ENCODE measurements around the gene CORO1C.

Gene CORO1C

DNA sequence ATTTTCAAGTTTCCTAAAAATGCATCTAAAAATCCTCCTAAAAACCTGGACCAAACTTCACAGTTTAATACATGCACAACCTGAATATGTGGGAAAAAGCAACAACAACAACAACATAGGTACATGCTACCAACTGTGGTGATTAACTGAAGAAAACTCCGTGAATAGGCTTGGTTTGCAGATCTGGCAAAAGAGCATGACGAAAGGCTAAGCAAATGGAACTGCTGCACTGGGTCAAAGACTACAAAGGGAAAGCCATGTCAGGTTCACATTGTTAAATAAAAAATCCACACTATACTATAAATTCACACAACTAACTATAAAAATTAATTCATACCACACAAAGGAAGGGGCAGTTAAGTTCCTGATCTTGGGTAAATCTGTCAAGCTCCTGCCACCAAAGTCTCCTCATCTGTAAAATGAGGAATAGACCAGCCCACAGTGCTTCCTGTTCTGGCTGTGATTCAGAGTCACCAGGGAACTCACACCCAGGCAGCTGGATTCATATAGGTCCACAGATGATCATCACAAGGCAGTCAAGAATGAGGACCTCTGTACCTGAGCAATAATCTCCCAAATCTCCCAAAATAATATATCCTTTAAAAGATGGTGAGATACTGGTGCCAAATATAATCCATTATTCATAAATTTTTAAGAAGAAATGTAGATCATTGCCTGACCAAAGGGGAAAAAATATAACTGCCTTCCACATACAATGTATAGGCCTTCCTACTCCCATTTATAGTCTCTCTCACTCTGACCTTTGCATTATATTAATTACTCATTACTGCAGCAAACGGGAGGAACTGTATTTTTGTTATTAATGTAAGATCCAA is 7.0 kb downstream of the CORO1C start:
- DNase-seq = peak; percentile 64

DNA sequence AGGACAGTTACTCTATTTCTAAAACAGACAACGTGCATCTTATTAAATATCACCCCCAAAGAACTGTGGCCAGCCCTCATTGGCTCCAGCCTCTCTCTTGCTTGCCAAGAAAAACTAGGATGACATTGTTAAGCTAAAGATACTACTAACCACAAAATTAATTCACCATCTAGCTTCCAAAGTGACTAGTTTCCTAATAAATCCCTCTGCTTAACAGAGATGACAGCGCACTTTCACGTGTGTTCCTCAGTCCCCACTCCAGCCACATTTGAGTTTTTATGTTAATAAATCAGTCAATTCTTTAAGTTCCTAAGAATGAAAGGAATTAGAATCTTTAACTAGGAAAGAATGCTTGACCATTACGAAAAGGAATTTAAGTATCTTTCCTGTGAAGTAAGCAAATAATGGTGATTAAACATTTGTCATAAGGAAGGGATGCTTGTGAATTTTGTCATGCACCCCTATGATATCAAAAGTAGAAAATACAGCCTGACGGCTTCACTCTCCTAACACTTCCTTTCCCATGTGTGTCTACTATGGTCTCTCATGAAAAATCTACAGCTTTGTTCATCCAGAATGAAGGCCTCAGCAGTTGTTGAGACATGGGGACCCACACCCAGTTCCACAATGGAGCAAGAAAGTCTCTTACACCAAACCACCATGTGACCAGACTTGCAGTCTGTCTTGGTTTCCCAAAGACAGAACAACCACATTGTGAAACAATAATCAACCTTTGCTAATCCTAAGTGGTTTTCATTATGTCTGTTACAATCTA is 8.1 kb downstream of the CORO1C start:
- DNase-seq = peak; percentile 43

DNA sequence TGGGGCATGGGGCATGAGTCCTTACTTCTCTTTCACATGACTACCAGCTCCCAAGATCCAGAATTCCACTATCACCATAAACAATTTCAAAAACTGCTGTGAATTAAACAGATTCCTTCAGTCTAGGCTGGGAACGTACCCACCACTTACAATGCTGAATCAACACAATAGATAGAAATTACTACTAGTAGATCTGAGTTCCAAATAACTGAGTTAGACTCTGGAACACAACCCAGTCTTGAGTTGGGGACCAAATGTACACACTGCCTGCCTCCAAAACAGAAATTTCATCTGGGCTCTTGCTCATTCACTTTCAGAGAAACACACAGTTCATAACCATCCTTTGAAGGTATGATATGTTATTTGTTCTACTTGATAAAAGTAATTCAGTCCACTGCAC is 8.9 kb downstream of the CORO1C start:
- DNase-seq = no peak

DNA sequence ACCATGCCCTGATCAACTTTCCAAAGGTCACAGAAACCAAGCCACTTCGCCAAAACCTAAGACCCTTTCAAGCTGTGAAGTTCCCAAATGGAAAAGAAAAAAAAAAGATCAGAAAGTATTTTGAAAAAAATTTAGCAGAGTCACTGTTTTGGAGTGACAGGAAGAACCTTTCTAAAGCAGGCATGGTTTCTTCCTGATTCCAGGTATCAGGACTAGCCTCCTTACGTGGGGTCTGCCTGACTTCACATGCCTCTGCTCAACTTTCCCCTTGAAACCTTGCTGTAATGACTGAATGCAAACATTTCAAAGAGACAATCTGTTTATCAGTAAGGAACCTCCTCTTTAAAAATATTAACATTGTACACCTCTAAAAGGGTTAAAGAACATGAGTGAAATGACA is 9.5 kb downstream of the CORO1C start:
- DNase-seq = no peak

DNA sequence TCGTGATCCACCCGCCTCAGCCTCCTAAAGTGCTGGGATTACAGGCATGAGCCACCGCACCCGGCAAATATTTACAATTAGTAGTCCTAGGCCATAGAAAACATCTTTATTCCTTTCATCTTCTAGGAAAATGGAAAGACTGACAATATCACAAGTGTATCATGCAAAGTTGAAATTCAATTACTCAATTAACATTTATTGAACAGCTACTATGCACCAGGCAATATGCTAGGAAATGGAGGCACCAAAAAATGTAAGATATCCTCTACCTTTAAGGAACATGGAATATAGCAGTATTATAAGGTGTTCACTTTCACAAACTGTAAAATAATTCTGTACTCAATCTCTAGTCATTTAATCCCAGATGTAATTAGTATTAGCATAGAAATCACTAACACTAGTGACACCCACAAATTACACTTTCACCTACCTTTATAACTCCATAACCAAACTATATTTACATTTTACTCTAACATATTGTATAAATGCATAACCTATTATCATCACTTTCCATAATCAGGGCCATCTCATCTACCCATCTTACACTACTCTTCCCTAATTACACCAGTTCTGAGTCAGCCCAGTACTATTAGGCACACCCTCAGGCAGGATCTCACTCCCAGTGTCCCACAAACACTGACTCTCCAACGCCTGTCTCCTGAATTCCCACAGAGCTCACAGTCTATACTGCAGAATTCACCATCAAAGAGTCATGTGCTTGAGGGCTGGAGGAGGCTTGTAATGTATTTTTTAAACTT is 10.4 kb downstream of the CORO1C start:
- no peak for DNase-seq

DNA sequence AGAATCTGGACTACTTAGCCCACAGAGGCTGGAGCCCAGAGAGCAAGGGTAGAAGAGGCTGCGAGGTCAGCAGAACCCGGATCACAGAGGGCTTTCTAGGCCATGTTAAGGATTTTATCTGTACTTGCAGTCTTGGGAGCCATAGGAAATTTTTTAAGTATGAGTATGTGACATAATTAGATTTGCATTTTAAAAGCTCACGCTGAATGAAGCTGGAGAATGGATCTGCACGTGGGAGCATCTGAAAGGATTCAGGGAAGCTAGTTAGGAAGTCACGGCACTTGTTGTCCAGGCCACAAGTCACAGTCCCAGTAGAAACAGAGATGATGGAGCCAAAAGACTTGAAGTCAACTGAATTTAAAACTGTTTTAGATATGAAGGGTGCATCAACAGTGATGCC is 14.1 kb downstream of the CORO1C start:
- no peak for DNase-seq

DNA sequence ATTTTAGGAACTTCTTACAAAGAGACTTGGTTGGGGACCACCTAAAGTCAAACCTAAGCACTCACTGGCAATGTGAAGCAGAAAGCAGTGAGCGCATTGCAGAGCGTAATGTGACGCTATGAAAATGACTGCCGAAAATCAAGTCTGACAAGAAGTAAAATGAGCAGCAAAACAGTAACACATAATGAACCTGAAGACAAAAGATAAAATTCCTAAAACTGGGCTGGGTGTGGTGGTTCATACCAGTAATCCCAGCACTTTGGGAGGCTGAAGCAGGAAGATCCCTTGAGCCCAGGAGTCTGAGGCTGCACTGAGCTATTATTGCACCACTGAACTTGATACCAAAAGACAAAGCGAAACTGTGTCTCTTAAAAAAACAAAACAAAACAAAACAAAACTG is 16.5 kb downstream of the CORO1C start:
- no peak for DNase-seq

DNA sequence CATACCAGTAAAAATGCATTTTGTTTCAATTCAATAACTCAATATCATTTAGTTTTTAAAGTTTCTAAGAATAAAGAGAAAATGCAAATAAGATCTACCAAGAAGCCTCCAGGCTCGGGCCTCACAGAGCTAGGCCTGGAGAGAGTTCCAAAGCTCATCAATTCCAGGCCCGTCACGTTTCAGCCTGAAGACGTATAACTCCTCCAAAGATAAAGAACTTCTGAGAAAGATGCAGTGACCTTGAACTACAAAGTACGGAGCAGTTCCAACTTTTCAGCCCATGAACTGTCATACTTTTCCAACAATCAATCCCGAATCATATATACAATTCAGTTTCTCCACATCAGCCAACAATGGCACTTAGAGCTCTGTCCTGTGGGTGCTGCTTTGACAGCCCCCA is 17.8 kb downstream of the CORO1C start:
- no peak for DNase-seq

DNA sequence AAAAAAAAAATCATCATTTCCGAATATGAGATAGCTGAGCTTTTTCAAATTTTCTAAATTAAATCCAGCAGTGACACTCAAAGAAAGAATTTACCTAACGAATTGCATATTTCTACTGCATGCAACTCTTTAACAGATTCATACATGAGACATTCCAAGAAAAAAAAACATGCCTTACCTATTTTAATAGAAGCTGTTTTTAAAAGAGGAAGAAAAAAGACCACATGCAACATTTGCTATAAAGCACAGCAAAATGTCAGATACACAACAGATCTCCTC is 18.5 kb downstream of the CORO1C start:
- DNase-seq = no peak

DNA sequence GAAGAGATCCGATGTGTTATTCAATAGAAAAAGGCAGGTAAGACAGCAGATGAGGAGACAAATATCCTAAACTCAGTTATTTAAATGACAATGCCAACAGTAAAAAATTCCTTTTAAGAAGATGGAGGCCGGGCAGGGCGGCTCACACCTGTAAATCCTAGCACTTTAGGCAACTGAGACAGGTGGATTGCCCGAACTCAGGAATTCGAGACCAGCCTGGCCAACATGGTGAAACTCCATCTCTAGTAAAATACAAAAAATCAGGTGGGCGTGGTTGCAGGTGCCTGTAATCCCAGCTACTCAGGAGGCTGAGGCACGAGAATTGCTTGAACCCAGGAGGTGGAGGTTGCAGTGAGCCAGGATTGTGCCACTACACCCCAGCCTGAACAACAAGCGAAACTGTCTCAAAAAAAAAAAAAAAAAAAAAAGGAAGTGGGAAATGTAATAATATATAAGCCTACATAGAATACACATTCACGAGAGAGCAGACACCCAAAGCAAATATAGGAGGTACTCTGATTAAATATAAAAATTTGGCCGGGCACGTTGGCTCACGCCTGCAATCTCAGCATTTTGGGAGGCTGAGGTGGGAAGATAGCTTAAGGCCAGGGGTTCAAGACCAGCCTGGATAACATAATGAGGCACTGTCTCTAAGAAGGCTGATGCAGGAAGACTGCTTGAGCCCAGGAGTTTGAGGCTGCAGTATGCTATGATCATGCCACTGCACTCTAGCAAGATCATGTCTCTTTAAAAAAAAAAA is 19.0 kb downstream of the CORO1C start:
- DNase-seq = no peak

DNA sequence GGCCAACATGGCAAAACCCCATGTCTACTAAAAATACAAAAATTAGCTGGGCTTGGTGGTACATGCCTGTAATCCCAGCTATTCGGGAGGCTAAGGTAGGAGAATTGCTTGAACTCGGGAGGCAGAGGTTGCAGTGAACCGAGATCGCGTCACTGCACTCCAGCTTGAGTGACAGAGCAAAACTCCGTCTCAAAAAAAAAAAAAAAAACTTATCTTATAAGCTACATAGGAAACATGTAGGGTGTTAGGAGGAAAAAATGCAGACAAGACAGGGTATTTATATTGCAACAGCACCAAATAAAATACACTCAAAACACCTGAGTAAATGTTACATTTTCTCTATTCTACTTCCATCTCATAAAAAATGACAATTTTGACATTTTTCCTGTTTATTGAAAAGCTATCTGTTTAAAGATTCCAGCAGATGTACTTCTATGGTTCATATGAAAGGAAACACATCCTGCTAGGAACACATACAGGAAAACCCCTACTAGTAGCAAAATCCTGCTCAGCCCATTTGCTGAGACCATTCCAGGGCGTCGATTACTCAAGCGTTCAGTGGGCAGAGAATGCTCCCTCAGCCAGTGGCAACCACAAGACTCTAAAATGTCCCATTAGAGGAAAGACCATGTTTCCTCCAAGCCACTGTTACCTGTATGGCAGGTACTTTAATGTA is 19.7 kb downstream of the CORO1C start:
- no peak for DNase-seq

DNA sequence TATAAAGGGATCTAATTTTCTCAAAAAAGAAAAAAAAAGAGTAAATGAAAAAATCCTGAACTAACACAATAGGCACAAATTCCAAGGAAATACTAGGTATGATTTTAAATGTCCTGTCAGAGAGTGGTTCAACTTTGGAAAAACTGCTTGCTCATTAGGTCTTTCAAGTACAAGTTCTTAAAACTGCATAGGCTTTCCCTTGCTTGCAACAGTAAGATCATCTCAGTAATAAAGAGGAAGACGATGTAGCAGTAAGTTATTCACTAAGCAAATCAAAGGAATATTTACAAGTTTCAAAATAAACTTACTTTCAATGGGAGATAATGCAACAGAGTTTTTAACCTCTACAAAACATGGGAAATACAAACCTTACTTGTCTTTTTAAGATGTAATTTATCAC is 21.6 kb downstream of the CORO1C start:
- DNase-seq = no peak

DNA sequence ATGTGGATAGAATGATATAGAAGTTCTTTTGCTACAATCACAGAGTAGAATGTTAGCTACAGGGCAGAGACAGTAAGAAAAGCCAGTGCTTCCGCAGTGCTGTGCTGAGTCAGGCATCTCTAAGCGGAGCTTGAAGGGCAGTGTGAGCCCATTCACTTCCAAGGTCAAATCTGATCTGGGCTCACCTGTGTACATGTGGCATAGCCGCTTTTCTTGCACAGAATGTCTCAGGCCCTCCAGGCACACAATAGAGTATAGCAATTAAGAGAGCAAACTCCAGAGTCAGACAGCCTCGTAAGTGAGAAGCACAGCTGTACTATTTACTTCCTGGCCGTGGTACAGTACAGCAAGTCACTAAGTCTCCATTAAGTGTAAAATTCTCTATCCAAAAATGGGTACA is 26.8 kb downstream of the CORO1C start:
- no peak for DNase-seq

DNA sequence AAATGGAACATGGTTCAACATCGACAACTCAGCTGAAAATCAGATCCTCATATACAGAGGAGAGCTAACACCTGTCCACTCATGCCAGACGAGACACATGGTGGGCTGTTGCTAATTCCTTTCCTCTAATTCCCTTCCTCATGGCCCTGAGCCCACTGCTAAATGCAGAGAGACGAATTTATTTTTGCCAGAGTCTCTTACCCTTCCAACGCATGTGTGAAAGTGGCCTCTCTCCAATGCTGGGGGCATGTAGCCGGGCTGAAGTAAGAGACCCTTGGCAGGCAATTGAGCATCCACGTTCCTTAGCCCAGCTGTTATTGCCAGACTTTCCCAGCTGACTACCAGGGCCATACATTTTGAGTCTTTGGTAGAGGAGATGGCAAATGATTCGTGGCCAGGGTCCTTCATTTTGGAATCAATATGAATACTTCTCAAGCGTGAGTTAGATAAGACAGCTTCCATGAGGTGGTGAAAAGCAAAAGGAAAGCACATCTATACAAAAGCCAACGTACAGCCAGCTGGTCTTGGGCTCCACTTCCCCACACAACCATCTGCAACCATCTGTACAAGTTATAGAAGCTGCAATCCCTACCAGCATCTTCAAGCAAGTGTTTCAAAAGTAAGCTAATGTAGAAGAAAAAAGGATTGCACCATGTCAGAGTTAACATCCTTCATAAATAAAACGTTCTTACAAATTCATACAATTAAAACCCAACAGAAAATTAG is 28.6 kb downstream of the CORO1C start:
- no peak for DNase-seq

DNA sequence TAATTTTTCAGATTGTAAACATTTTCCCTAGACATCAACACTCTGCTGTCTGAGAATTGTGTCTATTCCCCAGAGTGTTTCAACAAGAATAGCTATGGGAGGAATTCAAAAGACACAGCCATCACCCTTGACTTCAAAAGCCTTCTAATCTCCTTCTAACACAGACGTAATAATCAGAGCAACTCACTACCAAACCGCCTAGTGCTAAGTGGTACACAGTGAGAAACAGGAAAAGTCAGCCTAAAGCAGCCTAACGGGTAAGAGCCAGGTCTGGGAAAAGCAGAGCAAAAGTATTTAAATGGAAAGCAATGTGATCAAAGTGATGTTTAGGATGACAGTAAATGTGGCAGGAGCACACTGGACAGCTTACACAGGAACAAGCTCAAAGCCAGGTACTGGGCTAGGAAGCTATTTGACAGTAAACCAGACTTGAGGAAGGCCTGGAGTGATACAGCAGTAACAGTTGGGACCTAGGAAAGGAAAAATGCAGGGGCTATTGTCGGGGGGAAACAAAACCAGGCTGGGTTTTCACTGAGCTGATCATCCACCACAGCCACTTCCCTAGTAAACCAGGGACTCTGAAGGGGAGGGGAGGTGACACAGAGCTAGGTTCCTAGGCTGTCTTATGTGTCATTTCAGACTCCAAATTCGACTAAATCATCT is 29.4 kb downstream of the CORO1C start:
- DNase-seq = no peak

DNA sequence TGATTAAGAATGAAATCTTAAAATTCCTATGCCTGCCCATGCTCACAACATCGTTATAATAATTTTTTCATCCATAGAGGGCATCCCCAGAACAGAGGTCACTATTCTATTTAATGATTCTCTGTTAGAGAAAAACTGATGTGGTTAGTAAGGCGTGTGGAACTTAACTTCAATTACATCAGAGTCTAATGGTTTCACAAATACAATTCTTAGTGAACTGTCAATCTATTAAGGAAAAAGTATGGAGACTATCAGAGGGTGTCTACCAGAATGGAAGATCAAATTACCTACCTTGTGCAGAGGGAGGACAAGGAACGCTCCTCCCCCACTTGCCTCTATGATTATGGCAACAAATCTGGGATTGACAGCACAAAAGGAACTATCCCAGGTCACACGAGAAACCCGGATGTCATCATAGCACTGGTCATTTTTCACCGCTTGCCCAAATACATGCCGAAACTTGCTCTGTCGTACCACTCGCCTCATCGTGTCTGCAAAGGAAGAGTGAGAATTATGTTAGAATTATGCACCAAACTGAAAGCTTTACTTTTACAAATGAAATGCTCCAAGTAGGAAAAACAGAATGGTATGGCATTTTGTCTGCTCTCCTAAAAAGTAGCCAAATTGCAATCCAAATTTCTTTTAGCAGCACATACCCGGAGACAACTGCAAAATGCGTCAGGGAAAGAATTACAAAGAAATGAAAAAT is 30.3 kb downstream of the CORO1C start:
- no peak for DNase-seq

DNA sequence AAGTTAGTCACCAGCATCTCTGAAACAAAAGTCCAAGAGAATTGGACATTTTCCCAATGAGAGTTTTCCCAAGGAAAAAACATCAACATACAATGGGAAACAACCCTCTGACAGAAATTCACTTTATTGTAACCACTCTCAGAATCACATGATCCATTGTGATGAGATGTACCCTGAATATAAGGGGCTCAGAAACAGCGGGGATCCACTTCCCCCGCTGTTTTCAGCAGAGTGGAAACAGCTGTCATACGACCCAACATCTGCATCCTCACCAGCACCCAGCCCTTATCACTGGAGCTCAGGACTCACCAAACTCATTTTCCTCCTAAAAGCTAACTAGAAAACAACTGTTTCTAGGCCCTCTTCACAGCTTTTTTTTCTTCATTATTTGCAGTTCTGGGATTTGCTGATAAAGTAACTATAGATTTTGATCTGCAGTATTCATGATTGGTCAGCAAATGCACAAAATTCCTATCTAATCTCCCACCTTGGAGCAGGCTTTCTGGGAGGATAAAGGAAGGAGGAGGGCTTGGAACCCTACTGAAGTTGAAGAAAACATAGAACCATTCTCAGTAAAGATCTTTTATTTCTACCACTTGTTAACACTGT is 31.3 kb downstream of the CORO1C start:
- DNase-seq = no peak

DNA sequence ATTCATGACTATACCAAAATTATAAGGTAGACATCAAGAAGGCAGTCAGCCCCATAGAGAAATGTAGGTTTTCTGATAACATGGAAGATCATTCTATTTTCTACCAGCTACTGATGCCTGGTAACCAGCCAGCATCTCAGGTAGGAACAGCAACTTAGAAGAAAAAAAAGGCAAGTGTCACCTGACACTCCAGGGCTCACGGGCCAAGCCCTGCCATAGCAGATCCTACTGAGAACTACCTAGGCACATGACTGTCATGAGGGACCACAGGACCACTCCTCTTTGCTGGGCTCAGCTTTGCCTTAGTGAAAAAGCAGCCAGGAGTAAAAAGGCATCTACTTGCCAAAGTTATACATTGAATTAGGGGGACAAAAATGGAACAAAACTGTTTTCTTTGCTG is 33.4 kb downstream of the CORO1C start:
- DNase-seq = no peak

DNA sequence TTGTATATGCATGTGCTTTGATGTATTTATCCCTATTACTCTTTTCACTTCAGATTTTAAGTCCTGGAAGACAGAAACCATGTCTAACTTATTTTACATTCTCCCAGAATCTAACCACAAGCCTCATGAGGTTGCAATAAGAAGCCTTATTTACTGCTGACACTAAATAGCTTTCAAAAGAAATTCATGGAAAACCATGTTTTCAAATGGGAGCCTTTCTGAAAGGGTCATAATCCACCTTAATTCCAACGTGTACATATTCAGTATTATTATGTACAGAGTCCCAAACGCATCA is 34.4 kb downstream of the CORO1C start:
- DNase-seq = no peak
